Midbrain (tissue), 1 donor: ENCODE results near the gene MAP6.

Source experiments
- DNase-seq: peaks from one replicate; lab custom pipeline; 2025; lab: John Stamatoyannopoulos, UW

MAP6 gene

GRCh38 chr11:75667255-75667830 is 1.5 kb downstream of the MAP6 start:
- DNase-seq = peak; percentile 16

GRCh38 chr11:75665990-75666389 is 2.8 kb downstream of the MAP6 start:
- DNase-seq = no peak

- DNase-seq = no peak
Observed at GRCh38 chr11:75665126-75665525, 3.7 kb downstream of the MAP6 start.

GRCh38 chr11:75664389-75664788 is 4.4 kb downstream of the MAP6 start:
- no peak for DNase-seq

GRCh38 chr11:75663808-75664207 is 5.0 kb downstream of the MAP6 start:
- DNase-seq = no peak

GRCh38 chr11:75659836-75660235 is 9.0 kb downstream of the MAP6 start:
- DNase-seq = no peak

GRCh38 chr11:75656044-75656727 is 12.7 kb downstream of the MAP6 start:
- DNase-seq = no peak

GRCh38 chr11:75655605-75656004 is 13.2 kb downstream of the MAP6 start:
- DNase-seq = no peak

- DNase-seq = no peak
Observed at GRCh38 chr11:75654314-75654713, 14.5 kb downstream of the MAP6 start.

- DNase-seq = no peak
Observed at GRCh38 chr11:75653532-75653931, 15.3 kb downstream of the MAP6 start.

GRCh38 chr11:75652936-75653335 is 15.9 kb downstream of the MAP6 start:
- DNase-seq = no peak

- no peak for DNase-seq
Observed at GRCh38 chr11:75651218-75651617, 17.6 kb downstream of the MAP6 start.

- no peak for DNase-seq
Observed at GRCh38 chr11:75650167-75650723, 18.6 kb downstream of the MAP6 start.

GRCh38 chr11:75644946-75645345 is 23.9 kb downstream of the MAP6 start:
- DNase-seq = no peak

- no peak for DNase-seq
Observed at GRCh38 chr11:75644370-75644769, 24.5 kb downstream of the MAP6 start.

GRCh38 chr11:75642402-75643113 is 26.3 kb downstream of the MAP6 start:
- DNase-seq = no peak

GRCh38 chr11:75639762-75640181 is 29.1 kb downstream of the MAP6 start:
- peak; percentile 86 for DNase-seq

- DNase-seq = no peak
Observed at GRCh38 chr11:75637998-75638397, 30.8 kb downstream of the MAP6 start.

GRCh38 chr11:75635066-75635862 is 33.6 kb downstream of the MAP6 start:
- DNase-seq = no peak

- no peak for DNase-seq
Observed at GRCh38 chr11:75633409-75634066, 35.3 kb downstream of the MAP6 start.

- no peak for DNase-seq
Observed at GRCh38 chr11:75632962-75633361, 35.9 kb downstream of the MAP6 start.

GRCh38 chr11:75632450-75632849 is 36.4 kb downstream of the MAP6 start:
- DNase-seq = no peak
